Skeletal muscle cell (primary cell): ENCODE data around the gene GPBP1.

Experiments used
- DNase-seq: peaks from one replicate; pipeline ENCODE4 v3.0.0-alpha.2; 2010; ENCODE audit warnings: low read depth
- H3K4me3 ChIP-seq: 2 replicates; pipeline ENCODE4 v1.5.1; 2011; ENCODE audit warnings: low read depth, mild to moderate bottlenecking, control low read depth, low read length, moderate library complexity

GPBP1 gene

DNA sequence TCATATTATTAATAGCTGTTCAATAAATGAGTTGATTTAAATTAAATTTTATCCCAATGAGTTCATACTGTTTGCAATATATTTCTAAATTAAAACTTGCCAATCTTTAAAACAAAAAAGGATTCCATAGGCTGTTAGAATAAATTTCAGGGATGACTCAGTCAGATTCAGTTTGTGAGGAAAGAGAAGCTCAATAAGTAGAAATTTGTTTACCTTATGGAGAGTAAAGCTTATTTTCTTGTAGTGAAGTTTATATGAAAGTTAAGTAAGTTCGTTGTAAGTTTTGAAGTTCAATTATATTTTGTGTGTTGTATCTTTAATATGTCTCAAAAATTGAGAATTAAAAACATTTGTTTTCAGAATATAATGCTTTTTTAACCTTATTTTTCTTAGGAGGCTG lies 29.0 kb downstream of the GPBP1 start:
- H3K4me3 ChIP-seq: no peak overlapping the region
- DNase-seq: no peak

- no peak overlapping the region for H3K4me3 ChIP-seq
- no peak for DNase-seq
Measured at GRCh38 chr5:57207007-57207653, 33.3 kb downstream of the GPBP1 start.

GRCh38 chr5:57207681-57208080 lies 33.8 kb downstream of the GPBP1 start:
- H3K4me3 ChIP-seq: no peak overlapping the region
- no peak for DNase-seq

DNA sequence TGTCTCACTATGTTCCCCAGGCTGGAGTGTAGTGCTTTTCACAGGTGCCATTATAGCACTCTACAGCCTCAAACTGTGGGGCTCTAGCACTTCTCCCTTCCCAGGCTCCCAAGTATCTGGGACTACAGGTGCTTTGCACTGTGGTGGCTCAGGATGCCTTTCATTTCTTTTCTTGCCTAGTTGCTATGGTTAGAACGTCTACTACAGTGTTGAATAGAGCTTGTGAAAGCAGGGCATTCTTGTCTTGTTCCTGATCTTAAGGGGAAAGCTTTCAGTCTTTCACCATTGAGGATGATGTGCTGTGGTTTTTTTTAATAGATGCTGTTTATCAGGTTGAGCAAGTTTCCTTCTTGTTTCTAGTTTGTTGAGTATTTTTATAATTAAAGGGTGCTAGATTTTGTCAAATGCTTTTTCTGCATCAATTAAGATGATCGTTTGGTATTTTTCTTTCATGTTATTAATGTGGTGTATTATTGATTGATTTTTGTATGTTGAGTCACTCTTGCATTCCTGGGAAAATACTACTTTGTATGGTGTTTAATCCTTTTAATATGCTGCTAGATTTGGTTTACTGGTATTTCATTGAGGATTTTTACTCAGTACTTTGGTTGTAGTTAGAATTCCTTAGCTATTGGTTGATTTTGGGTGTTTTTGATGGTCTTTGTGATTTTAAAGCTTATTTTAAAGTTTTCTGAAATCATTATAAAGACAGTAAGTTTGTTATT lies 35.6 kb downstream of the GPBP1 start:
- DNase-seq: no peak
- H3K4me3 ChIP-seq: no peak overlapping the region

DNA sequence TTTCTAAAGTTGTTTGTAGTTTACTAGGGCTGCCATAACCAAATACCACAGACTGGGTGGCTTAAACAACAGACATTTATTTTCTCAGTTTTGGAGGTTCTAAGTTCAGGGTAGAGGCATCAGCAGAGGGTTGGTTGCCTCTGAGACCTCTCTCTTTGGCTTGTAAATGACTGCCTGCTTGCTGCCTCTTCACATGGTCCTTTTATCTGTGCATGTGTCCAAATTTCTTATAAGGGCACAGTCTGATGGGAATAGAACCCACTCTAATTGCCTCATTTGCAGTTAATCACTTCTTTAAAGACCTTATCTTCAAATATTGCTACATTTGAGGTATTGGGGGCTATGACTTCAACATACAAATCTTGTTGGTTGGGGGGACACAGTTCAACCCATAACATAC lies 36.8 kb downstream of the GPBP1 start:
- H3K4me3 ChIP-seq: no peak overlapping the region
- DNase-seq: no peak

GRCh38 chr5:57211039-57211438 lies 37.2 kb downstream of the GPBP1 start:
- DNase-seq: no peak
- H3K4me3 ChIP-seq: no peak overlapping the region

GRCh38 chr5:57215629-57216195 lies 41.9 kb downstream of the GPBP1 start:
- no peak overlapping the region for H3K4me3 ChIP-seq
- DNase-seq: no peak

DNA sequence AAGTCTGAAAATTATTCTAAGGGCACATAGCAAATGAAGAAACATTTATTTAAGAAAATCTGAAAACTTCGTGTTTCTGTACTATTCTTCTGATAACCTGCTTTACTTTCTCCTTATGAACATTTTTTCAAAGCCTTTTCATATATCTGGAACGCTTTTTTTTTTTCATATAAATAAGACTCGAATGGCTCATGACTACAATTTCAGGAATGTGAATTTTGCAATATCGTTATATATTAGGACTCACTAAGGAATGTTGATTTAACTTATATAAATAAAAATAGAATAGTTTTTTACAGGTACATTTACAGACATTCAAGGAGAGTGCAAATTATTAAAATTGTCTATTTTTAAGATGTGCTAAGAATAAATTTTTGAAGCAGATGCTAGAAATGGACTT lies 42.9 kb downstream of the GPBP1 start:
- no peak overlapping the region for H3K4me3 ChIP-seq
- DNase-seq: no peak

DNA sequence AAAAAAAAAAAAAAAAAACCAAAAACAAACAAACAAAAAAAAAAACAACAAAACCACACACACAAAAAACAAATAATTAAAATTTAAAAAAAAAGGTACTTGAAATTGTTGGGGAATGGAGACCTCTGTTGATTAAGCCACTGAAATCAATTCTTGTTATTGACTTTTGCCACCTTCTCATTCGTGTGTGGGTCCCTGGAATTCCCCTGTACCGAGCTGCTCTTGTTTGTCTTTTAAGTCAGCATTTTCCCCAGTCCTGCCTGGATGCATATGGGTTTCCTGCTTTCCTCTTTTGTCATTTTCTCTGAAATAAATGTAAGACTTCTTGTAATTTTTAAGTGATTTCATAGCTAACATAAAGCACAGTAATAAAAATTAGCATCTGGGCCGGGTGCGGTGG lies 45.5 kb downstream of the GPBP1 start:
- DNase-seq: no peak
- H3K4me3 ChIP-seq: no peak overlapping the region

- no peak for DNase-seq
- no peak overlapping the region for H3K4me3 ChIP-seq
Measured at GRCh38 chr5:57221049-57221568, 47.2 kb downstream of the GPBP1 start.

DNA sequence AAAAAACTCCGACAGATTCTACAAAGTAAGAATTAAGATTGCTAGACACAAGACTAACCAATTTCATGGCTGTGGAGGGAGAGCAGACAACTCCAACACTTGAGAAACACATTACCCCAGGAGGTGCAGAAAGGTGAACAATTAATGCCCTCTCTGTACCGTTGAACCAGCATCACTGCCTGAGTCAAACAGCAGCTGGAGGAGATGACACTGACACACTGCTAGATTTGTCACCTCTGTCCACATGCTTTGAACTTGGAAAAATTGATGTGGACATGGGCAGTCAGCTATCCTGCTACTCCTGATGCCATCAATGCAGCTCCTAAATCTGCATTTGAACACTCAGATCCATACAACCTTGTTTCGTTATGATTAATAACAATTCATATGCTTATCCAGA lies 51.7 kb downstream of the GPBP1 start:
- no peak for DNase-seq
- H3K4me3 ChIP-seq: no peak overlapping the region

DNA sequence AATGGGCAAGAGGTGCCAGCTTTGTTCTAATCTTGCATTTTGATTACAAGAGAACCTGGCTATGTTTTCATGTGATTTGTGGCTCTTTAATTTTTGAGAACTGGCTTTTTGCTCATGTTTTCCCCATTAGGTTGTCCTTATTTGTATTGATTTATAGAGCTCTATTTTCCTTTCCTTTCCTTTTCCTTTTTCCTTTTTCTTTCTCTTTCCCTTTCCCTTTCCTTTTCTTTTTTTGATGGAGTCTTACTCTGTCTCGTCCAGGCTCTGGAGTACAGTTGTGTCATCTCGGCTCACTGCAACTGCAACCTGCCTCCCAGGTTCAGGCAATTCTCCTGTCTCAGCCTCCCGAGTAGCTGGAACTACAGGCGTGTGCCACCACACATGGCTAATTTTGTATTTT lies 55.5 kb downstream of the GPBP1 start:
- no peak for DNase-seq
- H3K4me3 ChIP-seq: no peak overlapping the region

GRCh38 chr5:57231607-57232006 lies 57.7 kb downstream of the GPBP1 start:
- DNase-seq: no peak
- H3K4me3 ChIP-seq: no peak overlapping the region

DNA sequence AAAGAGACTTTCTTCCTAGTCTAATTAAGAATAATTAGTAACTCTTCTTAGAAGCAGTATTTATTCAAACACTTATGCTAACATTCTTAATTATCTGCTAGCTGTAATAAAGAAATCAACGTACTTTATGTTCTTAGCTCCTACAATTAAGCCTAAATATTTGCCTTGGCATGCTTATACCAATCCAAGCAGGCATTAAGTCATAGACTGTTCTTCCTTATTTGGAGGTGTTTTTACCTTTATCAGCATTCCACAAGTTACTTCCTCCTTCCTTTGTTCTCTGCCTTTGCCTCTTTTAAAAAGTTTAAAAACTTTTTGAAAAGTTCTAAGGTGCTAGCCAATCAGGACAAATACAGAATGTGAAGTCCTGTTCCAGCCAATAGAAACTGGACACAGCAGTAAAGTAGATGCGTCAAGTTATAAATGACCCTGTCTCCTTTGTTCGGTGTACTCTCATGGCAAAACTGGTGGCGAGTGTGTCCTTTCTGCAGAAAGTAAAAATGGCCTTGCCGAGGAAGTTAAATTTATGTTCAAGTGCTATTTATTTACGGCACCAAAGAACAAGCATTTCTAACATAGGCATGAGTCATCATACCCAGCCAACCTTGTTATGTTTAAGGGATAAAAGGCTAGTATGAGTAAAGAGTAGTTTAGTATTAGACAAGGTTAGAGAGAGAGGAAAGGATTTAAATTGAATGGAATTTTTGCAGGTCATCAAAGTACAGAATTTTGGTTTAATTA lies 58.6 kb downstream of the GPBP1 start:
- no peak overlapping the region for H3K4me3 ChIP-seq
- no peak for DNase-seq

- DNase-seq: no peak
- no peak overlapping the region for H3K4me3 ChIP-seq
Measured at GRCh38 chr5:57243286-57244137, 69.7 kb downstream of the GPBP1 start.

- no peak overlapping the region for H3K4me3 ChIP-seq
Measured at GRCh38 chr5:57244331-57244730, 70.5 kb downstream of the GPBP1 start.

DNA sequence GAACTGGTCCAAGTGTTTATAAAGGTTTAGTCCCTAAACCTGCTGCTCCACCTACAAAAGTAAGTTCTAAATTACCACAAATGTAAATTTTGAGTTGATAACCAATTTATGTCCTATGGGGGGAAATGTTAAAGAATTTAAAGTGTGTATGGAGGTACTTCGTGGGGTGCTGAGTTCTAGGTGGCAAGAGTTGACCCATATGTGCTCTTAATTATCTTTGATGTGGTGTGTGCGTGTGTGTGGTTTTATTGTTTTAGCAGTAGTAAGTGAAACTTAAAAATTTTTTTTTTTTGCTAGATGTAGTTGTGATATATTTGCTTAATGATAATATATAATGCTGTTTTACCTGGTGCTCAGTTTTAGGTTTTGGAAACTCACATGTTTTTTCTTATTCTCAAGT lies 72.6 kb downstream of the GPBP1 start:
- no peak for DNase-seq
- no peak overlapping the region for H3K4me3 ChIP-seq

More at GRCh38 chr5:57244331-57244730, 70.5 kb downstream of the GPBP1 start:
- DNase-seq: no peak

DNA sequence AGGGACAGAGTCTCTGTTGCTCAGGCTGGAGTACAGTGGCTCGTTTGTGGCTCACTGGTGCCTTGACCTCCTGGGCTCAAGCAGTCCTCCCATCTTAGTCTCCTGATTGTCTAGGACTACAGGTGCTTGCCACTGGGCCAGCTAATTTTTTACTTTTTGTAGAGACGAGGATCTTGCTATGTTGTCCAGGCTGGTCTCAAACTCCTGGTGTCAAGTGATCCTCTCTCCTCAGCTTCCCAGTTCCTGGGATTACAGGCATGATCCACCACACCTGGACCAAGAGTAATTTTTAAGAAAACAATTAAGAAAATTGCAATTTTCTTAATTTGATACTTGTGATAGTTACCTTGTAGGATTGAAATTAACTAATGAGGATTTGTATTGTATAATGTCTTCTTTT lies 73.9 kb downstream of the GPBP1 start:
- no peak for DNase-seq
- no peak overlapping the region for H3K4me3 ChIP-seq

GRCh38 chr5:57249265-57249874 lies 75.5 kb downstream of the GPBP1 start:
- H3K4me3 ChIP-seq: no peak overlapping the region
- DNase-seq: no peak
